ENCODE results near the gene CFAP57.

Gene CFAP57

GRCh38 chr1:43299101-43299500, 127.0 kb downstream of the CFAP57 start:
- DNase-seq (ENCODE audit: low read depth), result no peak

GRCh38 chr1:43300378-43301094, 128.4 kb downstream of the CFAP57 start, which contains the start of gene TIE1:
TIE1 (plus strand) TSS chr1:43300982; CDS start chr1:43301072, 90 bp downstream.
- no peak for DNase-seq (ENCODE audit: low read depth)

- DNase-seq (ENCODE audit: low read depth), result no peak
Observed at GRCh38 chr1:43302201-43302600, 130.1 kb downstream of the CFAP57 start.

- DNase-seq (ENCODE audit: low read depth), result no peak
Observed at GRCh38 chr1:43302721-43303470, 130.8 kb downstream of the CFAP57 start.

GRCh38 chr1:43303471-43304313, 131.6 kb downstream of the CFAP57 start:
- no peak for DNase-seq (ENCODE audit: low read depth)
